ENCODE data around the gene CNTN4.

Gene CNTN4

DNA sequence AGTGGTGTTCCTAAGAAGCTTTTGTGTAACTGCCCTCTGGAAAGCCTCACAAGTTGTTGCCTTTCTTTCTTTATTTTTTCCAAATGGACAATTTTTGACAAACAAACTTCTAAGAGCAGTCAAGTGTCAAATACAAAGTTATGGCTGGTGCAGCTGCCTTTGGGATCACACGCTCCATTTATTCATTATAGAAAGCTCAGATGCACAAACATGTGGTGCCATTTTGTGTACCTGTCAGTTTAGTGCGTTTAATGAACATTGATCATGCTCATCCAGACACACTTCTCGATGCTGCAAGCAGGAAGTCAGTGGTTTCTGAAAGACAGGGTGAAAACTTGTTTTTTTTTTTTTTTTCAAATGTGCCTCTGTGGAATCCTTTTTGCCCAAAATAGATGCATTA is 324.5 kb downstream of the CNTN4 start:
- DNase-seq = no peak

DNA sequence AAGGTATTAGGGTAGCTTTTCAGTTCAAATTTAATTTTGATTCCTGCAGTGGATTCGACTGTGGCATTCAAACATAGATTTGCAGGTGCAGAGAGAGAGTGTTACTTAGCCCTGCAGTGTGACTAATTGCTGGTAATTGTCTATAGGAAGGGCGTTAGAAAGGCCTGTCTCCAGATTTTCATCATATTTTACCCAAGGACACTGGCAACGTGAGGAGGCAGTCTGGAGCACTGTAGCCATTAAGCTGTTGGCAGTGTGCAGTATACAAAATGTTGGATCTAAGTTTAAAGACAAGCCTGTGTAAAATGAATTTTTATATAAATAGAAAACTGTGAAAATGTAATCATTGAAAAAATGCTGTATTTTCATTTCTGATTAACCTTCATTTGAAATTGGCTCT is 342.9 kb downstream of the CNTN4 start:
- DNase-seq = no peak

DNA sequence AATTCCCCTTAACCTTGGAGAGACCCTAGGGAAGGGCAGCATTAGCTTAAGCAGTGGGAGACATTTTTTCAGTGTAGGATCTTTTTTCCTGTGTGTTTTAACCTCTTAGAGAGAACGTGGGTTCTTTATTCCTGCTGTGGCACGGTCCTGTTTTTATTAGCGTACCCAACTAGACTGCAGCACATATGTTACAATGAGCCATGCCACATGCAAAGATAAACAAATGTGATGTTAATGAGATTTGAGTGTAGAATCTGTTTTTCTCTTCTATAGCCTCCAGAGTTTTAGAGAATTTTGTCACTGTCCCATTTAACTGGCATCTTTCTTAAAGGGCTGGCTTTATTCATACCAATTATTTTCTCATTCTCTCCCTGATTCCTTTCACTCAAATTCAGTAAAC is 347.5 kb downstream of the CNTN4 start:
- DNase-seq = no peak

DNA sequence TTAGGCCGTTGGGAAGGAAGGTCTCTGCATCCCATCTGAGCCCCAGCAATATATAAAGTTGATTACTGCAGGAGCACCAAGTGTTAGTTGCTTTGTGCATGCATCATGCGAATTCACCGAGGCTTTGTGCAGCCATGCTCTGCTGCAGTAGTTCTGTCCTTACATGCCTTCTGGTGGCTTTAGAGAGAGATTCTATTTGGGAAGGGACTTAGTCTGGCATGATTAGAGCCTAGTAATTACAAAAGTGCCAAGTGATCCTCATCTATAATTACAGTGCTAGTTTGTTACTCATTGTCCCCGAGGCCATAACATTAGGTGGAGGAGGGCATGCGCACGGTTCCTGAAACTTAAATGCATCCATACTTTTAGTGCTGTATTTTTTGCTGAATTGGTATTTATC is 353.6 kb downstream of the CNTN4 start:
- no peak for DNase-seq

DNA sequence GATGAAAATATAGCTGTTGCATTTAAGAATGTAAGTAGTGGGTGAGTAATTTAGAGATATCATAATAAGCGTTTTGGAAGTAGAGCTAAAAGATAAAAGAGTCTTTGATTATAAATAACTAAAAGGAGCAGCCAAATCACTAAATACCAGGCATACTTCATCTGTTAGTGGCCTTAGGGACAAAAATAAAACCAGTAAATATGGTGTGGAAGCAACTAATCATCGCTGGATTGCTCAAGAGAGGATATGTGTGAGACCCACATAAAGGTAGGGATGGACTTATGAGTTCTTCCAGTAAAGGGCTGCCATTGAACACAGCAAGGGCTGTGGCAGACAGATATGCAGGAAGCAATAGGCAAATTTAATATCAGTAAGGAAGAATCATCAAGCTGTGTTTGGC is 356.2 kb downstream of the CNTN4 start:
- DNase-seq = no peak

DNA sequence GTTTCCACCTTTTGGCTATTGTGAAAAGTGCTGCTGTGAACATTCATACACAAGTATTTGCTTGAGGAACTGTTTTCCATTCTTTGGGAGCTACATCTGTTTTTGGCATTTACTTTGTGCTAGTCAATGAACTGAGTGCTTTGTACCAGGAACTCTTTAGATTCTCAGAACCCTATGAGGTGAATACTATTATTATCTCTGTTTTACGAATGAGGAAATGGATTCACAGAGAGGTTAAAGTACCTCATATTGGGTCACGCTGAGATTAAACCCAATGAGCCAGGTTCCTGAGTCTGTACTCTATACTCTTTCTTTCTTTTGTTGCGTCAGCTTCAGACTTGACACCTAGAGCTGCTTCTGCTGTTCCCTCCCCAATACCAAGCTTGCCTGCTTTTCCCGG is 358.1 kb downstream of the CNTN4 start:
- no peak for DNase-seq

DNA sequence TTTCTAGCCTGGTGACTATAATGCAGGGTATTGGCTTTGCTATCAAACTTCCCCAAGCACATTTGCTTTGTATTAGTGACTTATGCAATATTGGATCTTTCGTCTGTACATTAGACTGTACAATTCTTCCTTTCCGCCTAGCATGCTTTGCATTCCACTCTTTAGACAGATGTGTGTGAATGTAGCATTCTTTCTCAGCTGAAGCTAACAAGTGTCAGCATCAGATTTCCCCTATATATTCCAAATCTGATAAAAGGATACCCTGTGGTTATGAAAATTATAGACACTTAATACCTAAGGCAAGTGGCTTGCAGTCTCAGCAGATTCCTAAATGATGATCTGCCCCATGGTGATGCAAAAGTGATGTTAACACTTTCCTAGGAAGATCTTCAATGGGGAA is 360.1 kb downstream of the CNTN4 start:
- DNase-seq = no peak

DNA sequence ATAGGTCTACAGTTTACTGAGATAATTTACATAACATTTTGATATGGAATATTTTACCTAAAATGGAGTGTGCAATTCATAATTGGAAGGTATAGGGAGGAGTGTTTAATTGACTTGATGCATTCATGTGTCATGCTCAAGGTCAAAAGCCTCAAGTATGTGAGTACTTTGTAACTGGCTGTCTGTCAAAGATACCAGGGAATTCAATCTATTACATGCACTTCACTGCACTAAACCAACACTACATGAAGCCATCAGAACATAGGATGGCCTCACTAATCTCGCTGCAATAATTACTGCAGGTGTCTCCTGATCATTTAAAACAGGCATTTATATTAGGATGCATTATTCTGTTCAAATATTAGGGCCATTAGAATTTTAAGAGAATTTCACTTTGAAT is 367.2 kb downstream of the CNTN4 start:
- DNase-seq = no peak

DNA sequence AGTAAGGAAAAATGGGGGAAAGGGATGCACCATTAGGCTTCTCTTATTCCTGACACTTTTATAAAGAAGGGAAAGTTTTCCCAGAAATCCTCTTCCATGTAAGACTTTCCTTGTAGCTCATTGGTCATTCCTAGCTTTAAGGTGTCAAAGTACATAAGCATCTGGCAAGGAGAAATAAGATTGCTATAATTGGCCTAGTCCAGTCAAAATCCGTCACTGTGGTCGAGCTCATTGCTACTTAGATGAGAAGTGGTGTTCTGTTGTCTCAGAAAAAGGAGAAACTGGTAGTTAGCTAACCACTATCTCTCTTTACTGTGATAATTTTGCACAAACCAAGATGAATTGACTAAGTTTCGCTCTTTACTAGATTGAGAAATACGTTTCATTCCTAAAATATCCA is 370.1 kb downstream of the CNTN4 start:
- DNase-seq = no peak

DNA sequence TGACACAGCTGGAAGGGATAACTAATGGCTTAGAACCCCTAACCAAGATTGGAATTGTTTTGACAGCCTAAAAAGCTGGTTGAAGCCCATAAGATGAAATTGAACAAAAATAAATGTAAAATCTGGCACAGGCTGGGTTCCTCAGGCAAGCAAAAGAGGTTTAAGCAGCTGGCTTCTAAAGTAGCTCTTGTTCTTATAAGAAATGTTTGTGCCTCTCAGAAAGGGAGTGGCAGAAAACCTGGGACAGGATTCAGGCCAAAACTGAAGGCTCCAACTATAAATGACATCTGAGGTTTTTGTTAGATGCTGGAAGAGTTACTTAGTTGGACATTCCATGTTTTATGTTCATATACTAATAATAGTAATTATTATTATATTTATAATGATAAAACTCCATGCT is 378.3 kb downstream of the CNTN4 start:
- DNase-seq = no peak

DNA sequence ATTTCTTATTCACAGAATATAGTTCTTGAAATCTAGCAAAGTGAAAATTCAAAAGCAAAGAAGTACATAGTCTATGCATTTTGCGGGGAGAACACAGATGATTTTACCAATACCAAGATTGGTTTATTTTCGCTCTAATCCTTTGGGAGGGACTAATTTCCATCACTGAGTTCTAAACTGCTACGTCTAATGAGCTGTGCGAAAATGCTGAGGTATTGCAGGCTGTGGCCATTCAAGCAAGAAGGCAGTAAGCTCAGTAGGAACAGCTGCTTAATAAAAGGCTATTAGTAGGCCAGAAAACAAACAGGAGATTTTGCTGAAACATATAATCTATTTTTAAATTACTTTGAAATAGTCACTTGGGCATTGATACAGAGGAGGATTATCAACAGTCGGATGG is 379.0 kb downstream of the CNTN4 start:
- no peak for DNase-seq

DNA sequence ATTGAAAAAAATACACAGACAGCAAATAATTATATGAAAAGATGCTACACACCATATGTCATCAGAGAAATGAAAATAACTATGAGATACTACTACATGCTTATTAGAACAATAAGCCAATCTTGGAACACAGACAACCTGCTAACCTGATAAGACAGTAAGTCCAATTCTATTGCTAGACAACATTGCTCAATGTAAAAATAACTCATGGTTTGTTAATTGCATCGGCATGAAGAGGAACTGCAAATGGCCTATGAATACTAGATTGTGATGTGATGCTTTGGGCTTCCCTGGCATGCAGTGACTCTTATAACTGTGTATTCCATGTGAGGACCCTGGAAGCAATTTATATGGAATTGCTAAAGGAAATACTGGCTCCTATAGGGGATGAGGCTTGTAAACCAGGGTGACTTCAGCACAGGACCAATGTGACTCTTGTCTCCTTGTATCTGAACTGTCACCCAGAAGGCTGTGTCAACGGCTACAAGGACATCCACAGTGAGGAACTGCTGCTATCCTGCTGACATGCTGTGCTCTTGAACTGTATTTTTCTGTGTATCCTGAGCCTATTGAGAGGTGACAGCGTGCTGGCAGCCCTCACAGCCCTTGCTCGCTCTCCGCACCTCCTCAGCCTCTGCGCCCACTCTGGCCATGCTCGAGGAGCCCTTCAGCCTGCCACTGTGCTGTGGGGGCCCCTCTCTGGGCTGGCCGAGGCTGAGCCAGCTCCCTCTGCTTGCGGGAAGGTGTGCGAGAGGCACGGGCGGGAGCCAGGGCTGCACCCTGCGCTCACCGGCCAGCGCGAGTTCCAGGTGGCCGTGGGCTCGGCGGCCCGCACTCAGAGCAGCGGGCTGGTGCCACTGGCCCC is 385.7 kb downstream of the CNTN4 start:
- no peak for DNase-seq

DNA sequence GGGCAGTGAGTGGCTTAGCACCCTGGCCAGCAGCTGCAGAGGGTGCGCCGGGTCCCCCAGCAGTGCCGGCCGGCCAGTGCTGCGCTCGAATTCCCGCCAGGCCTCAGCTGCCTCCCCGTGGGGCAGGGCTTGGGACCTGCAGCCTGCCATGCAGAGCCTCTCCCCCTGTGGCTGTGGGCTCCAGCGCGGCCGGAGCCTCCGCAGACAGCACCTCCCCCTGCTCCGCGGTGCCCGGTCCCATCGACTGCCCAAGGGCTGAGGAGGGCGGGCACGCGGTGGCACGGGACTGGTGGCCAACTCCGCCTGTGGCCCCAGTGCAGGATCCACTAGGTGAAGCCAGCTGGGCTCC is 386.3 kb downstream of the CNTN4 start:
- DNase-seq = no peak

DNA sequence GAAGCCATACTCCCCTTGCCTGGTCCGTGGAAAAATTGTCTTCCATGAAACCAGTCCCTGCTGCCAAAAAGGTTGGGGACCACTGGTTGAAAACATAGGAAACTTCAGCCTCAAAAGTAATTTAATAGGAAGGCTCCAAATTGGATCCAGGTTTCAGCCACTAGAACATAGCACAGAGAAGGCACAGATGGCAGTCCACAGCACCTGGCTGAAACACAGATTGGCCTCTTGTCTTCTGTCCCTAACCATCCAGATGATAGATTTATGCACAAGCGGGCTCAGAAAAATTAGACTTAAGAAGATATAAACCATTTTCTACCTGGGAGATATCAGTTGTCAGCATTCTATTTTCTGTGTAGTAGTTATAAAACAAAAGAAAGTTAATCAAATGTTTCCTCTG is 397.1 kb downstream of the CNTN4 start:
- DNase-seq = no peak

DNA sequence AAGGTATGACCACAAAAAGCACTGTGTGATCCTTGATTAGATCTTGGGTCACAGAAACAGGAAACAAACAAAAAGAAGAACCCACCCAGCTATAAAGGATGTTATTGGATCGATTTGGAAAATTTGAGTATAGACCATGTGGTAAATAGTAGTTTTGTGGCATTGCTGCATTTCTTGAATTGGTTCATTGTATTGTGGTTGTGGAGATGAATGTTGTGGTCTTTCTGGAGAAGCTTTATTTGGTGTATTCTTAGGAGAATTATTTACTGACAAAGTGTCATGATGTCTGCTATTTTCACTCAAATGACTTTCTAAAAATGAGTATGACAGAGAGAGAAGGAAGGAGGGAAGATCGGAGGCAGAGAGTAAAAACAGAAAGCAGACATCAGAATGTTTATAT is 406.2 kb downstream of the CNTN4 start:
- no peak for DNase-seq

DNA sequence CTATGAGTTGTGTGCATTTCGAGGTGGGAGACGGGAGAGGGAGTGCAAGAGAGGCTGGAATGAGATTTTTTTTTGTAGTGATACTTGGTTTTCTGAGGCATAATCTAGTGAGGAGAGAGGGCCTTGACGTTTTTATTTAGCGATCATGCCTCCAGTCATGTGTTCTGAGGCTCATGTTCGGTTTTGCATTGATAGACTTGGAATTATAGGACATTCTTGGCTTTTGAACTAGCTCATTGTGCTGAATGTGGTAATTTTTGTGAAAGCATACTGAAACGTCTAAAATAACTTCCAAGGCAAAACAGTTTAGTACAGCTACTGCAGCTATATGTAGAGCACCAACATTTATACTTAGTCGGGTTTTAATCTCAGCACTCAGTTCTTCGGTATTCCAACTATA is 408.1 kb downstream of the CNTN4 start:
- DNase-seq = no peak

DNA sequence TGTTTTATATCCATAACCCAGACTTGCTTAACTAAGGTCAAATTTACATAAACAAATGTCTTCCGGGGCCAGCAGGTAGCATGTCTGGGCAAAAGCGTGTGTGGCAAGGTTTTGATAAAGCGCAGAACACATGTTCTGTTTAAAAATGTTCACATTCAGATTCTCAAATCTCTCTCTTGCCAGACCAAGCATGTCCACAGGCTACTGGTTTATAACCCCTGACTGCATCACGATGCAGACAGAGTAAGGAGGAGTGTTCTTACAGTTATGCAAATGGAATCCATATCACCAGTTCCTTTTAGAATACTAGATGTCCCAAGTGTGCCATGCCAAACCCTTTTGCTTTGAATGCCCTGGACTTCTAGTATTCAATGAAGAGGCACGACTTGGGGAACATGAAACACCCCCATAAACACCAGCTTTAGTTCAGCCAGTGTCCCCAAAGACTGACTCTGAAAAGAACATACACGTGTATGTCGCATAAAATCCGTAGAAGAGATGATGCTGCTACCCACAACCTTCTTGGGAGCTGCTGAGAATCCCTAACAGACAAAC is 412.0 kb downstream of the CNTN4 start:
- no peak for DNase-seq

DNA sequence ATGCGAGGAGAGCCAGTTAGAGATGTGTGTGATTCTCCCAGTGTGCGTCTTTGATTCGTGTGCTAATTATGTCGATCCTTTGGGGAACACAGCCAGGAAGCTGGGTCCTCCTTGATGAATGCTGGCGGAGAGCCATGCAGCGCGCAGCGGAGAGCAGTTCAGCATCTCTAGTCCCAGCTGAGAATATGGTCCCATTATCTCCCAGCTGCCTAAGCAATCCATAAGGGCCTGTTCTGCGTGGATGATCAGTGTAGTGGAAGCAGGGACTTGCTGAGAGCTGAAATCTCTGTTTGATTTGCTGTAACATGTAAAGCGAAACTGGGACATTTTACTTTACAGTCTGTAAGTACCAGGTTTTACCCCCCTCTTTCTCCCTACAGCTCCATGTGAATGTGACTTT is 412.7 kb downstream of the CNTN4 start:
- DNase-seq = no peak

DNA sequence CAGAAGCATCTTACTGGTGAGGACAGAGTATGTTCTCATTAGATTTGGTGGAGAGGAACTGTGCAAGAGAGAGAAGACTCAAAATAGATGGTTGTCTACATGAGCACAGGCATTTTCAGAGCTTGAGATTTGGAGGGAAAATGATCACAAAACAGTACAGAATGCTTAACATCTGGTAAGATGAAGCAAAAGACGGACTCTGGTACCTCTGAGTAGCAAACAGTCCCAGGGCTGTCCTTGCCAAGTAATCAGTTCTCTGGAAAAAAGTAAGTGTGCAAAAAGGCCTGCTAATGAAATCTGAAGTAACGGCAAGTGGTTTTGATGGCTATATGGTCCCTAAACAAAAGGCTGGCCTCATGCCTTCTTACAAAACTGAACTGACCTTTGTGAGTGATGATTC is 414.2 kb downstream of the CNTN4 start:
- no peak for DNase-seq

DNA sequence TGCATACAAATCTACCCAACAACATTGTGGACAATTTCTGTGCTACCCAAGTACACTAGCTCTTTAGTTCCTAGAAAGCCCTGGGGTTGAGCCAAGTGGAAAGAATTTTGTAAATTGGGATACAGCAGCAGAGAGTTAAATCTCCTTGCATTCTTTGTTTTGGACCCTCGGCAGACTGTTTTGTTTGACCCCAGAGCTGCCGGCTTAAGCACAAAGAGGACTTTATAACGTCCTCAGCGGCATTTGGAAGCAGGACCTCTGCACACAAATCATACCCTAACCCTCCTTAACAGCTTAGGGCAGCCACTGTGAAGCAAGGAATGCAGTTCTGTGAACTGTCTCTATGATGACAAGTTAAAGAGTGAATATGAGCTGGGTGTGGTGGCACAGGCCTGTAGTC is 415.3 kb downstream of the CNTN4 start:
- no peak for DNase-seq

DNA sequence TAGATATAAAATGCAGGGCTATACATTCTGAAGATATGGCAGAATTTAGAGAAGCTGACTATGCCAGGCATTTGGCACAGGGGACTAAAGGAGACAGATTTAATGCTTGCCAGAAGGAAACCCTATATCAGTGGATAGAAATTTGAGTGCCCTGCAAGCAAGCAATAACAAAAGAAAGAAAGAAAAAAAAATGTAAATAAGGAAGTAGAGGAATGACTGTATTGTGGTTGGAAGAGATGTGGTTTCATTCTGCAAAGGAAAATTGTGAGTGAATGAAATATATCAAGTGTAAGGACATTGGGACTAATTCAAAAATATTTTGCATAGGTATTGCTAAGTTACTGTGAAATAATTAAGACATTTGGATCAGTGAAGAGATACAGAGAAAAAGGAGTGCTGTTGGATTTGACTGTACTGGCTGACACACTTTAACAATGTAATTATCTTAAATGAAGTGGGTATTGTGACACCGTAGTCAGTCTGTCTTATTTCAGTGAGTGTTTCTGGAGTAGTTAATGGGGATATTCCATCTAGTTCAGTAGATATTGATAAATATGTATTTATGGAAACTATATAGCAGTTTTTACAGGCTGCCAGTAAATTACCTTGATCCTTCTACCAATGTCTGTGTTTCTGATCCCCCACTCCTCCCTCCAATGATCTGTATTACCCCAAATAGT is 418.2 kb downstream of the CNTN4 start:
- DNase-seq = no peak

DNA sequence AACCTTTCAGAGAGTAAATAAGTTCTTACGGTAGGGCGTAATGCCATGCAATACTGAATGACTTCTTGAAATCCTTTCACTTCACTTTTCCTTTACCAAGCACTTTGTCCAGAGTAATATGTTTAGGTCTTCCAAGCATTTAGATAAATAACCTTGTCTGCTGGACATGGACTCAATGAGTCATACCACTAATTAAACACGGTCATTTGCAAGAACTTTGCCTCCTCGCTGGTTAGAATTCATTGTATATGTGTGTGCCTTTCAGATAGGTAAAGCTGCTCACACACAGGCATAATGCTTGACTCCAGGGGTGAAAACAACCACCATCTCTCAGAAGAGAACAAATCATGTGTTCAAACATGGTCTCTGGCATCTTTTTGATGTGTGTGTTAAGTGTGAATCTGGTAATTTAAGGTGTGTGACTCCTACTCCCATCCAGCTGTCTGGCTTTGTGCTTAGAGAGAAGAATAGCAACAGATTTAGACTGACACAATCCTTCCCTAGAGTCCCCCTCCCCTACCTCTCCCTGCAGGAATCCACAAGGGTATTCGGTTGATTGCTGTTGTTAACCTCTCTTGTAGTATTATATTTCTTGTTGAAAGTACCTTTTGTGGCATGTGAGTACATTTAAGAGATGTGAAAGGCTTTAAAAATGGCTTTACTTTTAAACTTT is 419.0 kb downstream of the CNTN4 start:
- DNase-seq = no peak

DNA sequence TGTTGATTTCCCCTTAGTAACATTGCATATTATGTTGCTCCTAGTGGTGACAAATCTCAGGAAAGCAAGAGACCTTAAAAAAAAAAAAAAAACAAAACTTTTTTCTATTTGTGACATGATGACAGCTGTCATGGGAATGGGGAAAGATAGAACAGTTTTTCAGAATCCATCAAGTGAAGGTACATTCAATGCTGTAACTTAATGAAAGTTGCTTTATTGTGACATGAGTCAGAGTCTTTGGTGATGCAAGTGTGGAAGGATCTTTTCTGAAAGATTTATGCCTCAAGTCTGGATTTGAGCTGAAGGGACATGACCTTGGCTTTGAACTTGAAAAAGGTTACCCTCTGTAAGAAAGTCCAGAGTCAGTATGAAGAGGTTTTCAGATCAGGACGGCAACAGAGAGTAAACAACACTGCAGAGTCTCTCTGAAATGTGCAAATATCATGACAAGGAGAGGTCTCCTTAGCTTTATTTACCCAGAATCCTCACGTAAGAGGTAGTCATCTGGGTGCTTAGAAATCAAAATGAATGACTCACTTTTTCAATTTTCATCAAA is 424.7 kb downstream of the CNTN4 start:
- DNase-seq = no peak

DNA sequence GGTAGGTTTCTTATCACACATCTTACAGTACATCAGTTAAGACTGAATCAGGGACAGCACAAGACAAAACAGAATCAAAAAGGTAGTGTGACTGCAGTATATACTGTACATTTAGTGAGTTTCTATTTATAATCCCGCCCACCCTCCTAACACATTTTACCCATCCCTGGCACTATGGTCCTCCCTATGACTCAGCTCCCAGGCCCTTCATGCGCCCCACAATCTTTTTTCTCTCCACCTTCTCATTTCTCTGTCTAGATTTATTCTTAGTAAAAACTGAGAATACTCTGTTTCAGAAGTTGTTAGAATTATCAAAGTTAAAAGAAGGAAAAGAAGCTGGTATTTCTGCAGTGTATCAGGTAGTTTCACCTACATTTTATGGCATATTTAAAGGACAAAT is 427.3 kb downstream of the CNTN4 start:
- DNase-seq = no peak
